Measurements from ENCODE around the gene GTPBP3.
"Not testable (repeated sequence)": the region's sequence is repeated elsewhere in the genome, so short reads cannot be mapped to it uniquely, and the experiment has no call there.

Gene GTPBP3

GRCh38 chr19:17341845-17342244, 4.5 kb downstream of the GTPBP3 start:
- DNase-seq, result no peak

- DNase-seq, result peak; percentile 79
Observed at GRCh38 chr19:17346109-17346671, 8.8 kb downstream of the GTPBP3 start.

- DNase-seq, result no peak
Observed at GRCh38 chr19:17347361-17347760, 10.0 kb downstream of the GTPBP3 start.

- no peak for DNase-seq
Observed at GRCh38 chr19:17347877-17348276, 10.5 kb downstream of the GTPBP3 start.

GRCh38 chr19:17348700-17349099, 11.3 kb downstream of the GTPBP3 start:
- DNase-seq, result no peak

- DNase-seq, result no peak
Observed at GRCh38 chr19:17351815-17352435, 14.6 kb downstream of the GTPBP3 start.

- DNase-seq, result no peak
Observed at GRCh38 chr19:17352608-17353280, 15.4 kb downstream of the GTPBP3 start.

GRCh38 chr19:17353386-17353785, 16.0 kb downstream of the GTPBP3 start:
- no peak for DNase-seq

GRCh38 chr19:17357078-17357666, 19.8 kb downstream of the GTPBP3 start:
- DNase-seq, result no peak

GRCh38 chr19:17357724-17358123, 20.4 kb downstream of the GTPBP3 start:
- DNase-seq, result no peak

- no peak for DNase-seq
Observed at GRCh38 chr19:17358395-17358794, 21.0 kb downstream of the GTPBP3 start.

- no peak for DNase-seq
Observed at GRCh38 chr19:17359905-17360800, 22.8 kb downstream of the GTPBP3 start.

GRCh38 chr19:17363852-17364605, 26.7 kb downstream of the GTPBP3 start:
- DNase-seq, result not testable (repeated sequence)

- DNase-seq, result no peak
Observed at GRCh38 chr19:17365361-17365760, 28.0 kb downstream of the GTPBP3 start.

- no peak for DNase-seq
Observed at GRCh38 chr19:17370026-17370587, 32.8 kb downstream of the GTPBP3 start.

- DNase-seq, result no peak
Observed at GRCh38 chr19:17376935-17377600, 39.7 kb downstream of the GTPBP3 start, which contains the start of gene PLVAP. Gene PLVAP, minus strand, starts transcription at chr19:17377342. Its CDS starts 54 bp downstream, at chr19:17377288.

GRCh38 chr19:17378271-17378670, 40.9 kb downstream of the GTPBP3 start:
- DNase-seq, result no peak

GRCh38 chr19:17379221-17379631, 41.9 kb downstream of the GTPBP3 start:
- no peak for DNase-seq

GRCh38 chr19:17380426-17381138, 43.2 kb downstream of the GTPBP3 start:
- DNase-seq, result no peak

- DNase-seq, result peak; percentile 70
Observed at GRCh38 chr19:17385878-17386611, 48.7 kb downstream of the GTPBP3 start.
